SU-DHL-6 (cell line): ENCODE results near the gene FBRSL1.

ENCODE experiments used
- H2AFZ ChIP-seq: fragments of 200-600 bp; sonication (generic); 2 replicates; pipeline ENCODE4 v1.6.1; 2014; ENCODE audit warnings: low read depth, mild to moderate bottlenecking, moderate library complexity, mixed read lengths, antibody characterized with exemption, low read length; ENCODE audit not compliant: severe bottlenecking
- H3F3A ChIP-seq: fragments of 200-600 bp; shearing (Covaris generic); 2 replicates; pipeline ENCODE4 v1.6.0; 2016; ENCODE audit warnings: antibody characterized with exemption, mild to moderate bottlenecking; ENCODE audit not compliant: insufficient read depth
- H3K27ac ChIP-seq: fragments of 200-600 bp; sonication (generic); 2 replicates; pipeline ENCODE4 v1.5.1; 2016; ENCODE audit warnings: low read depth, mild to moderate bottlenecking, low read length, moderate library complexity, mixed read lengths
- H3K27me3 ChIP-seq: fragments of 200-600 bp; sonication (generic), shearing (Covaris generic); 2 replicates; pipeline ENCODE4 v1.6.0; 2014; ENCODE audit warnings: mild to moderate bottlenecking, low read length
- H3K36me3 ChIP-seq: fragments of 200-600 bp; sonication (generic); 2 replicates; pipeline ENCODE4 v1.6.1; 2014; ENCODE audit warnings: mild to moderate bottlenecking, low read length, mixed read lengths
- H3K4me2 ChIP-seq: fragments of 300-600, 200-600 bp; shearing (Covaris generic), sonication (generic); 2 replicates; pipeline ENCODE4 v1.6.0; 2014; ENCODE audit warnings: low read length, low read depth, mild to moderate bottlenecking; ENCODE audit not compliant: poor library complexity, severe bottlenecking
- H3K4me3 ChIP-seq: fragments of 200-600 bp; sonication (generic); 2 replicates; pipeline ENCODE4 v1.5.1; 2014; ENCODE audit warnings: antibody characterized with exemption, low read length, mild to moderate bottlenecking, mixed read lengths; ENCODE audit not compliant: insufficient read depth, poor library complexity, severe bottlenecking
- H3K79me2 ChIP-seq: fragments of 200-600 bp; sonication (generic); 2 replicates; pipeline ENCODE4 v1.6.1; 2014; ENCODE audit warnings: mild to moderate bottlenecking, low read length, moderate library complexity; ENCODE audit not compliant: insufficient read depth
- H3K9ac ChIP-seq: fragments of 200-600 bp; sonication (generic); 2 replicates; pipeline ENCODE4 v1.7.0; 2014; ENCODE audit warnings: mild to moderate bottlenecking, low read length
- H3K9me2 ChIP-seq: fragments of 200-600 bp; sonication (generic); replicated peaks from 2 replicates; pipeline ENCODE4 v1.6.1; 2014; ENCODE audit warnings: low read length; ENCODE audit not compliant: insufficient read depth
- H3K9me3 ChIP-seq: fragments of 200-600 bp; sonication (generic); 2 replicates; pipeline ENCODE4 v1.6.1; 2014; ENCODE audit warnings: low read length, mixed read lengths; ENCODE audit not compliant: insufficient read depth
- H4K20me1 ChIP-seq: fragments of 200-600 bp; sonication (generic); 2 replicates; pipeline ENCODE4 v1.6.1; 2014; ENCODE audit warnings: low read depth, mild to moderate bottlenecking, antibody characterized with exemption, low read length, moderate library complexity, mixed read lengths
- CTCF ChIP-seq: fragments of 200-600 bp; sonication (generic); IDR thresholded peaks from one replicate; pipeline ENCODE4 v1.5.1; 2017; ENCODE audit warnings: antibody characterized with exemption, mild to moderate bottlenecking, low read length, moderate library complexity; ENCODE audit not compliant: insufficient read depth, poor library complexity, severe bottlenecking
- EZH2phosphoT487 ChIP-seq: fragments of 200-600 bp; sonication (generic), shearing (Covaris generic); conservative IDR thresholded peaks from 2 replicates; pipeline ENCODE4 v1.6.1; 2018; ENCODE audit warnings: mild to moderate bottlenecking, antibody characterized with exemption, low read length, moderate library complexity, mixed read lengths

Gene FBRSL1

GRCh38 chr12:132525011-132525832, 35.3 kb downstream of the FBRSL1 start:
- H2AFZ ChIP-seq: no peak overlapping the region
- no peak overlapping the region for H3K9ac ChIP-seq
- no peaks in the 10 kb centered on the region for H3K9me3 ChIP-seq
- no peaks in the 10 kb centered on the region for H3K9me2 ChIP-seq
- no peak overlapping the region for H3K4me2 ChIP-seq
- H3K27me3 ChIP-seq: no peaks in the 10 kb centered on the region
- H3K36me3 ChIP-seq: no peaks in the 10 kb centered on the region
- no peak for TF ChIP-seq CTCF
- TF ChIP-seq EZH2phosphoT487: no peak
- no peak overlapping the region for H3K4me3 ChIP-seq
- H4K20me1 ChIP-seq: peaks cover 3% of the 10 kb centered on the region; the same call in 1 of the 2 replicates
- no peaks in the 10 kb centered on the region for H3K79me2 ChIP-seq
- no peaks in the 10 kb centered on the region for H3F3A ChIP-seq
- no peak overlapping the region for H3K27ac ChIP-seq

DNA sequence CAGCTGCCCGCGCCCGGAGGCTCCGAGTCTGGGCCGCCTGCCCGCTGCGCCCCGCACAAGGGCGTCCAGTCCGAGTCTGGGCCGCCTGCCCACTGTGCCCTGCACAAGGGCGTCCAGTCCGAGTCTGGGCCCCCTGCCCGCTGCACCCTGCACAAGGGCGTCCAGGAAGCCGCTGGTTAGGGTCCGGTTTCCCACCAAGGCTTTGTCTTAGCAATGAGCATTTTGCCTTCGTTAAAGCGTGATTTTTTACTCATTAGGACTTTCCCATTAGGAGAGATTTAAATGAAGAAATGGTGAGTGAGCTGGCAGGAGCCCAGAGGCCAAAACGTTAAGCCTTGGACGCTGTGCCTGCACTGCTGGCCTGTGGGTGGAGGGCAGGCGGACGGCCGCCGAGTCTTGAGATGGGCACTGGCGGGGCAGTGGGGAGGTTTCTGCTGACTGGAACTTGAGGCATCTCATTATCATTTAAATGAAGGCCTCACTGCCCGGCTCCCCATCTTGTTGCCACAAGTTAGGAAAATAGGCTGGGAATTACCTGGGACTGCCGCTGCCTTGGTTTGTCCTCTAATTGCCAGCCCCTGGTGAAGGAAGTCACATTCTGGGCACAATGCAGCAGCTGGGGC, 36.0 kb downstream of the FBRSL1 start:
- Histone ChIP-seq H3K79me2 (no peaks in the 10 kb centered on the region), H3K27ac (no peak overlapping the region), H3K4me2 (no peak overlapping the region), H3K9me3 (no peaks in the 10 kb centered on the region), H3K36me3 (no peaks in the 10 kb centered on the region), H3K27me3 (no peaks in the 10 kb centered on the region), H3K9me2 (no peaks in the 10 kb centered on the region), H3K9ac (no peak overlapping the region), H3K4me3 (no peak overlapping the region), H4K20me1 (peaks cover 3% of the 10 kb centered on the region; the same call in 1 of the 2 replicates), H2AFZ (no peak overlapping the region), H3F3A (no peaks in the 10 kb centered on the region)
- TF ChIP-seq EZH2phosphoT487 (no peak), CTCF (no peak)

- no peak overlapping the region for H3K27ac ChIP-seq
- H3K4me3 ChIP-seq: no peak overlapping the region
- no peak overlapping the region for H3K4me2 ChIP-seq
- no peak overlapping the region for H2AFZ ChIP-seq
- no peak overlapping the region for H3K9ac ChIP-seq
- no peaks in the 10 kb centered on the region for H3F3A ChIP-seq
- no peaks in the 10 kb centered on the region for H3K79me2 ChIP-seq
- H3K36me3 ChIP-seq: no peaks in the 10 kb centered on the region
- TF ChIP-seq CTCF (no peak), EZH2phosphoT487 (no peak)
- H3K9me3 ChIP-seq: no peaks in the 10 kb centered on the region
- H3K9me2 ChIP-seq: no peaks in the 10 kb centered on the region
- no peaks in the 10 kb centered on the region for H3K27me3 ChIP-seq
- H4K20me1 ChIP-seq: peaks cover 3% of the 10 kb centered on the region; the same call in 1 of the 2 replicates
Observed at GRCh38 chr12:132527186-132527882, 37.4 kb downstream of the FBRSL1 start.
